GM12892 (cell line): Measurements from ENCODE around the gene USP17L12.
"Not testable (repeated sequence)": the region's sequence is repeated elsewhere in the genome, so short reads cannot be mapped to it uniquely, and the experiment has no call there.

ENCODE experiments used
- POLR2A ChIP-seq: IDR thresholded peaks from 2 replicates; pipeline ENCODE4 v1.6.1; 2011; ENCODE audit warnings: low read depth, low read length, control low read depth
- TAF1 ChIP-seq: IDR thresholded peaks from 2 replicates; pipeline ENCODE4 v1.6.1; 2011; ENCODE audit warnings: low read depth, mild to moderate bottlenecking, control low read depth, low read length, borderline replicate concordance

GRCh38 chr4:9214701-9215100, 5.3 kb upstream of the USP17L12 start:
- TF ChIP-seq POLR2A, TAF1: not testable (repeated sequence)
